Left colon (tissue), 2 donors: ENCODE measurements around the gene RAC3. TPM values are rescaled to one million over a fixed set of nuclear protein-coding genes. Genes with fewer than 3 reads are reported as not detected.

Experiments used
- ATAC-seq: fragments of 200-7000 bp; cut with Tn5 transposase; one replicate; pipeline ENCODE4 v1.9.1; 2020; ENCODE audit warnings: mild to moderate bottlenecking, moderate library complexity
- DNase-seq, 2 donors: peaks; one replicate each; pipeline ENCODE4 v3.0.0-alpha.2; 2020
- intact Hi-C, 2 donors: fragments of 100-400 bp; cut with DNase I in 1 of 2; cut with micrococcal nuclease in 1 of 2; formaldehyde crosslinking; loops; one replicate each; pipeline versions ENCODE4 v1.11.2 to v1.14.0; 2022; cut with DNase I, micrococcal nuclease
- total RNA-seq, 2 donors: library from RNA; stranded (reverse); fragmentation: NEBNext Ultra II Directional; extraction: Animal tissue kit (Norgen Biotek cat#: 25700); gene quantifications; one replicate each; pipeline ENCODE4 v1.2.1, GENCODE V29; 2021
- donor health status: DM: no; HTN: no; CAD: no.
- donor health status: DM: yes; HTN: yes; CAD: no.

Gene RAC3
- total RNA-seq, 2 donors from 2014 or later = 4.2 to 9.0 TPM

GRCh38 chr17:82079001-82079677, 47.7 kb downstream of the RAC3 start:
- DNase-seq (no peak), ATAC-seq (no peak)
- intact Hi-C loops = no loop called here

GRCh38 chr17:82080048-82080788, 48.7 kb downstream of the RAC3 start:
- DNase-seq = no peak
- no peak for ATAC-seq
- intact Hi-C loops = no loop called here

GRCh38 chr17:82080789-82081464, 49.4 kb downstream of the RAC3 start:
- ATAC-seq = no peak
- intact Hi-C loops = no loop called here
- DNase-seq = no peak

GRCh38 chr17:82081546-82081945, 50.1 kb downstream of the RAC3 start:
- ATAC-seq = no peak
- intact Hi-C loops = no loop called here
- no peak for DNase-seq

GRCh38 chr17:82081966-82082365, 50.5 kb downstream of the RAC3 start:
- intact Hi-C loops = no loop called here
- DNase-seq (no peak), ATAC-seq (no peak)

GRCh38 chr17:82082456-82082855, 51.0 kb downstream of the RAC3 start:
- intact Hi-C loops = no loop called here
- no peak for DNase-seq
- no peak for ATAC-seq

GRCh38 chr17:82083009-82083408, 51.5 kb downstream of the RAC3 start:
- intact Hi-C loops = no loop called here
- ATAC-seq (no peak), DNase-seq (no peak)

Other genes with a start within 250 kb of the RAC3 start
- gene GCGR, start 227.5 kb upstream of the RAC3 start, total RNA-seq = under 1 TPM; 0.14 to 0.67 TPM
- gene MCRIP1, start 198.4 kb upstream of the RAC3 start, total RNA-seq = 10 to 100 TPM; 16.4 to 30.4 TPM
- gene PPP1R27, start 196.6 kb upstream of the RAC3 start, total RNA-seq = not detected
- 100 to 1,000 TPM; 560 to 669 TPM for gene P4HB, start 171.1 kb upstream of the RAC3 start, total RNA-seq
- gene ARHGDIA, start 160.3 kb upstream of the RAC3 start, total RNA-seq = 100 to 1,000 TPM; 447 to 500 TPM
- gene ALYREF, start 140.1 kb upstream of the RAC3 start, total RNA-seq = 10 to 100 TPM; 43.9 to 69.8 TPM
- gene ANAPC11, start 140.0 kb upstream of the RAC3 start, total RNA-seq = 10 to 100 TPM; 83.6 to 88.6 TPM
- under 1 TPM in 1 of 2 donors, not detected in 1; 0.11 TPM for gene NPB, start 129.4 kb upstream of the RAC3 start, total RNA-seq
- gene PCYT2, start 120.3 kb upstream of the RAC3 start, total RNA-seq = 10 to 100 TPM; 49.9 to 68.9 TPM
- gene SIRT7, start 113.5 kb upstream of the RAC3 start, total RNA-seq = 10 to 100 TPM; 63.2 to 67.5 TPM
- gene MAFG, start 103.9 kb upstream of the RAC3 start, total RNA-seq = 10 to 100 TPM; 17.8 to 19.7 TPM
- gene PYCR1, start 94.4 kb upstream of the RAC3 start, total RNA-seq = 10 to 100 TPM; 40.2 to 55.6 TPM
- gene MYADML2, start 84.4 kb upstream of the RAC3 start, total RNA-seq = under 1 TPM in 1 of 2 donors, not detected in 1; 0.17 TPM
- gene NOTUM, start 70.5 kb upstream of the RAC3 start, total RNA-seq = not detected
- 10 to 100 TPM; 29.8 to 35.9 TPM for gene ASPSCR1, start 54.0 kb upstream of the RAC3 start, total RNA-seq
- gene CENPX, start 8.8 kb upstream of the RAC3 start, total RNA-seq = 100 to 1,000 TPM in 1 of 2 donors, 10 to 100 TPM in 1; 83.3 to 127 TPM
- 10 to 100 TPM; 14.2 to 20.8 TPM for gene LRRC45, start 8.4 kb upstream of the RAC3 start, total RNA-seq
- 100 to 1,000 TPM; 111 to 137 TPM for gene DCXR, start 6.0 kb downstream of the RAC3 start, total RNA-seq
- gene RFNG, start 20.1 kb downstream of the RAC3 start, total RNA-seq = 10 to 100 TPM; 31.5 to 32.3 TPM
- 10 to 100 TPM; 80.7 to 87.4 TPM for gene GPS1, start 20.2 kb downstream of the RAC3 start, total RNA-seq
- 100 to 1,000 TPM; 127 to 146 TPM for gene DUS1L, start 34.1 kb downstream of the RAC3 start, total RNA-seq
- gene FASN, start 66.6 kb downstream of the RAC3 start, total RNA-seq = 100 to 1,000 TPM in 1 of 2 donors, 10 to 100 TPM in 1; 89.0 to 171 TPM
- 10 to 100 TPM; 29.6 to 53.4 TPM for gene CCDC57, start 181.2 kb downstream of the RAC3 start, total RNA-seq
- 100 to 1,000 TPM; 112 to 168 TPM for gene SLC16A3, start 197.4 kb downstream of the RAC3 start, total RNA-seq
- 100 to 1,000 TPM; 165 to 166 TPM for gene CSNK1D, start 242.0 kb downstream of the RAC3 start, total RNA-seq